Effector memory CD8-positive, alpha-beta T cell (primary cell): ENCODE data around the gene ANXA2.

Experiments
- ATAC-seq: fragments of 150-1000 bp; cut with Tn5 transposase; replicated peaks from 2 replicates; pipeline ENCODE4 v1.10.0; 2021; ENCODE audit warnings: mild to moderate bottlenecking, moderate library complexity
- DNase-seq, 3 experiments: peaks; one replicate each; pipeline ENCODE4 v3.0.0; 2021
- H3K27ac Mint-ChIP-seq, 2 donors: one replicate each; pipeline ENCODE4 v1.8.0; 2022; ENCODE audit warnings: mild to moderate bottlenecking in 2 of 2, mixed read lengths in 2 of 2, moderate library complexity in 2 of 2
- H3K27me3 Mint-ChIP-seq, 2 donors: one replicate each; pipeline ENCODE4 v1.8.0; 2022; ENCODE audit warnings: mixed read lengths in 2 of 2
- H3K36me3 Mint-ChIP-seq: one replicate; pipeline ENCODE4 v1.8.0; 2022; ENCODE audit warnings: mild to moderate bottlenecking, moderate library complexity, mixed read lengths; ENCODE audit not compliant: insufficient read depth
- H3K4me1 Mint-ChIP-seq, 2 donors: one replicate each; pipeline ENCODE4 v1.8.0; 2022; ENCODE audit warnings: low read depth in 2 of 2, mixed read lengths in 2 of 2
- H3K4me3 Mint-ChIP-seq, 2 donors: one replicate each; pipeline ENCODE4 v1.8.0; 2022; ENCODE audit warnings: mild to moderate bottlenecking in 2 of 2, mixed read lengths in 2 of 2, moderate library complexity in 2 of 2
- H3K9me3 Mint-ChIP-seq, 2 donors: one replicate each; pipeline ENCODE4 v1.8.0; 2022; ENCODE audit warnings: mixed read lengths in 2 of 2

ANXA2 gene

GRCh38 chr15:60379185-60379524 is 18.6 kb downstream of the ANXA2 start:
- Mint-ChIP-seq H3K27ac (no peak overlapping the region), H3K27me3 (no peaks in the 10 kb centered on the region), H3K9me3 (no peaks in the 10 kb centered on the region), H3K4me3 (no peak overlapping the region), H3K4me1 (peaks cover 10 to 30% of the 10 kb centered on the region in 2 donors), H3K36me3 (peaks cover 61% of the 10 kb centered on the region)
- DNase-seq: no peak
- no peak for ATAC-seq

DNA sequence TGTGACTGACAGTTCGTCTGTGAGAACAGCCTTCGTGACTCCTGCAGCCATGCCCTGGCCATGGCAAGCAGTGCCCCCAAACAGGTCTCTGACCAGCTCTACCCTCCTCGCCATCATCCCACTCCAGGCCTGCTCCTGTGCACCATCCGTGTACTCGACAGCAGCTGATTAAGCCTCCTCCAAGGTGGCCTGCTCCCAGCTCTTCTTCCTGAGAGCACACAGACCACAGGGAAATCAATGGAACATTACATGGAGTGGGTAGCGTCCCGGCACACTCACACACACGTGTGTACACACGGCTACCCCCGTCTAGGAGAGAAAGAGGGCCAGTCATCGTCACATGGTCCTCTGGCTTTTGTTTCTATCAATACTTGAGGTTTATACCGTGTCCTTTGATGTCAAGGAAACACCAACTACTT is 21.1 kb downstream of the ANXA2 start:
- Mint-ChIP-seq H3K27ac (peak overlapping the region; percentile 52 to 68), H3K4me3 (no peak overlapping the region), H3K36me3 (peaks cover 71% of the 10 kb centered on the region), H3K9me3 (no peaks in the 10 kb centered on the region), H3K27me3 (no peaks in the 10 kb centered on the region), H3K4me1 (peaks cover 22% of the 10 kb centered on the region in 2 donors)
- DNase-seq (no peak), ATAC-seq (no peak)

GRCh38 chr15:60375306-60375705 is 22.5 kb downstream of the ANXA2 start:
- Mint-ChIP-seq H3K27ac (peak overlapping the region in 1 of 2 donors; percentile 13), H3K27me3 (no peaks in the 10 kb centered on the region), H3K36me3 (peaks cover 74% of the 10 kb centered on the region), H3K4me1 (peaks cover 19 to 20% of the 10 kb centered on the region in 2 donors), H3K4me3 (no peak overlapping the region), H3K9me3 (no peaks in the 10 kb centered on the region)
- DNase-seq (no peak), ATAC-seq (no peak)

DNA sequence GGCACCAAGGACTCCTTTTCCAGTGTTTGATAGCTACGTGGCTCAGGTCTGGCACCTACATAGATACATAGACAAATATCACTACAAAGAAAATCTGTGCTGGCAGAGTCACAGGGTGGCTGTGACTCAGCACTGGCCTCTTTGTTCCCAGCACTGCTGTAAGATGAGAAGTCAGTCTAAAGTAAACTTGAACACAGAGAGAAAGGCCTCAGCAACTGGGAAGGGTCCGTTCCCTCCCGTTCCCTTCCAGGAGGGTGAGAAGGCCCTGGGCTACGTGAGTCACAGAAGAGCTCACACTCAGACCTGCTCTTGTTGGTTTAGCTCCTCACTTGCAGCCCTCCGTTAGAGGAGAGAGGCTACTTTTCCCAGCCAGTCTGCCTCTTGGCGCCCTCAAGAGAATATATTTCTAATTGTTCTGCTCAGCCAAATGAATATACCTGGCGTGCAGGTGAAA is 23.1 kb downstream of the ANXA2 start:
- ATAC-seq: no peak
- no peak for DNase-seq
- Mint-ChIP-seq H3K27me3 (no peaks in the 10 kb centered on the region), H3K27ac (peak overlapping the region in 1 of 2 donors; percentile 13), H3K4me3 (no peak overlapping the region), H3K9me3 (no peaks in the 10 kb centered on the region), H3K36me3 (peaks cover 72% of the 10 kb centered on the region), H3K4me1 (peaks cover 21 to 22% of the 10 kb centered on the region in 2 donors)

DNA sequence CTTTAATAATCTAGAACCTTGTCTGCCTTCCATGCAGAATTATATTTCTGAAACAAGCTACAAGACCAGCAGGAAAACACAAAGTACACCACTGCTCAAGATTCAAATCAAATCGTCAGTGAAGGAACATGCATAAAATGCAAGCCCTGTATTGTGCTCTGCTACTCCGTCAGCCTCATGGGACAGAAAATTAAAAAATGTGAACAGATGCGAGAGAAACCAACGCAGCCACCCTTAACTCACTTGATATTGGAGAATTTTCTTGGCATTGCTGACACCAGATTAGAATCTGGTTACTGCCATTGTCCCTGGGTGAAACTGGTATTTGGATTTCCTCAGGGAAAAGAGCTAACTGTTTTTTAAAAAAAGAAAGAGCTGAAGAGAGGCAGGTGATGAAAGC is 23.6 kb downstream of the ANXA2 start:
- DNase-seq: no peak
- H3K27ac Mint-ChIP-seq: peak overlapping the region; percentile 67 to 74

DNA sequence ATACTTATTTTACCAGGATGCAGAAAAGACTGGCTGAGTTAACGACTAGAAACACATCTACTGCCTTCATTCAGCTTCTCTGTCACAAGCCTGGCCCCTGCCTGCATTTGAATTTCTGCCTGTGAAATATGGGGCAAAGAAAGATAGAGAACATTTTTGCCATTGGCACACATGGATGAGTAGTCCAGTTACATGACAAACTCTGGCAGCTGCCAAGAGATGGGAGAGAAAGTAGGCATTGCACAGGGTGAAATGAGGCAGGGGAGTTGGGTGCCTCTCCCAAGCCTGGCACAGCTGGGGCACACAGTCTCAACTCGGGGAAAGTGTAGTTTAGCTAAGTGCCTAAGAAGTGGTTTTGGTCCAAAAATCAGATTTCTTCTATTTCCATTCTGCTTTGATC is 24.0 kb downstream of the ANXA2 start:
- Mint-ChIP-seq H3K27ac (peak overlapping the region; percentile 67 to 74), H3K36me3 (peaks cover 66% of the 10 kb centered on the region), H3K4me3 (no peak overlapping the region), H3K9me3 (no peaks in the 10 kb centered on the region), H3K4me1 (peaks cover 21 to 26% of the 10 kb centered on the region in 2 donors), H3K27me3 (no peaks in the 10 kb centered on the region)
- no peak for DNase-seq
- ATAC-seq: no peak

More for the DNA sequence above, 23.6 kb downstream of the ANXA2 start:
- no peak overlapping the region for H3K4me3 Mint-ChIP-seq
- H3K27me3 Mint-ChIP-seq: no peaks in the 10 kb centered on the region
- H3K4me1 Mint-ChIP-seq: peaks cover 21 to 24% of the 10 kb centered on the region in 2 donors
- no peaks in the 10 kb centered on the region for H3K9me3 Mint-ChIP-seq
- no peak for ATAC-seq
- peaks cover 70% of the 10 kb centered on the region for H3K36me3 Mint-ChIP-seq

DNA sequence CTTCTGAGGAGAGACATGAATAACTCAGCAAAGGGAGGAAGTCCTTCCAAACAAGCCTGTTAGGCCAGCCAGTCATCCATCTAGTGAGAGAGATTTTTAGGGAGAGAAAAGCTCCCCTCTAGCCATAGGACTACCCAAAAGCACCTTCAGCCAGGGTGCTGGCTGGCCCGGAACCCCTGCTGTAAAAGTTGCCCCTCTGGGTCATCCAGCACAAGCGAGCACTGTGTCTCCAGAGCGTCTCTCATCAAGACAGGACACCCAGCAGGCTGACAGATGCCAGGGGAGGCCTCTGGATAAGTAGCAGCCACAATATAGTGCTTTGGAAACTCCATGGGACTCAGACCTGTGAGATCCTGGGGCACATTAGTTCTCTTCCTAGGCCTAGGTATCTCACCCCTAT is 24.5 kb downstream of the ANXA2 start:
- Mint-ChIP-seq H3K9me3 (no peaks in the 10 kb centered on the region), H3K27me3 (no peaks in the 10 kb centered on the region), H3K27ac (peak overlapping the region; percentile 67 to 74), H3K4me1 (peaks cover 21 to 26% of the 10 kb centered on the region in 2 donors), H3K4me3 (no peak overlapping the region), H3K36me3 (peaks cover 61% of the 10 kb centered on the region)
- no peak for ATAC-seq
- DNase-seq: no peak

- no peaks in the 10 kb centered on the region for H3K27me3 Mint-ChIP-seq
- no peak for DNase-seq
- peaks cover 60% of the 10 kb centered on the region for H3K36me3 Mint-ChIP-seq
- H3K27ac Mint-ChIP-seq: peak overlapping the region; percentile 67 to 74
- no peak for ATAC-seq
- peaks cover 21 to 26% of the 10 kb centered on the region in 2 donors for H3K4me1 Mint-ChIP-seq
- no peak overlapping the region for H3K4me3 Mint-ChIP-seq
- no peaks in the 10 kb centered on the region for H3K9me3 Mint-ChIP-seq
These were observed 25.0 kb downstream of the ANXA2 start for GRCh38 chr15:60372756-60373155.

GRCh38 chr15:60372227-60372626 is 25.6 kb downstream of the ANXA2 start:
- Mint-ChIP-seq H3K27ac (peak overlapping the region in 1 of 2 donors; percentile 74), H3K27me3 (no peaks in the 10 kb centered on the region), H3K9me3 (no peaks in the 10 kb centered on the region), H3K36me3 (peaks cover 58% of the 10 kb centered on the region), H3K4me3 (no peak overlapping the region), H3K4me1 (peaks cover 21 to 26% of the 10 kb centered on the region in 2 donors)
- ATAC-seq: no peak
- DNase-seq: no peak

- no peak overlapping the region for H3K4me3 Mint-ChIP-seq
- no peaks in the 10 kb centered on the region for H3K27me3 Mint-ChIP-seq
- no peak for DNase-seq
- peaks cover 21 to 25% of the 10 kb centered on the region in 2 donors for H3K4me1 Mint-ChIP-seq
- H3K27ac Mint-ChIP-seq: peak overlapping the region; percentile 59 to 75
- H3K36me3 Mint-ChIP-seq: peaks cover 56% of the 10 kb centered on the region
- no peaks in the 10 kb centered on the region for H3K9me3 Mint-ChIP-seq
- no peak for ATAC-seq
These were observed 26.4 kb downstream of the ANXA2 start for GRCh38 chr15:60371175-60372051.

GRCh38 chr15:60370869-60371136 is 27.0 kb downstream of the ANXA2 start:
- H3K36me3 Mint-ChIP-seq: peaks cover 54% of the 10 kb centered on the region
- H3K4me3 Mint-ChIP-seq: no peak overlapping the region
- no peaks in the 10 kb centered on the region for H3K27me3 Mint-ChIP-seq
- no peak for ATAC-seq
- no peak for DNase-seq
- H3K4me1 Mint-ChIP-seq: peaks cover 19 to 23% of the 10 kb centered on the region in 2 donors
- H3K9me3 Mint-ChIP-seq: no peaks in the 10 kb centered on the region
- H3K27ac Mint-ChIP-seq: peak overlapping the region; percentile 59 to 75

DNA sequence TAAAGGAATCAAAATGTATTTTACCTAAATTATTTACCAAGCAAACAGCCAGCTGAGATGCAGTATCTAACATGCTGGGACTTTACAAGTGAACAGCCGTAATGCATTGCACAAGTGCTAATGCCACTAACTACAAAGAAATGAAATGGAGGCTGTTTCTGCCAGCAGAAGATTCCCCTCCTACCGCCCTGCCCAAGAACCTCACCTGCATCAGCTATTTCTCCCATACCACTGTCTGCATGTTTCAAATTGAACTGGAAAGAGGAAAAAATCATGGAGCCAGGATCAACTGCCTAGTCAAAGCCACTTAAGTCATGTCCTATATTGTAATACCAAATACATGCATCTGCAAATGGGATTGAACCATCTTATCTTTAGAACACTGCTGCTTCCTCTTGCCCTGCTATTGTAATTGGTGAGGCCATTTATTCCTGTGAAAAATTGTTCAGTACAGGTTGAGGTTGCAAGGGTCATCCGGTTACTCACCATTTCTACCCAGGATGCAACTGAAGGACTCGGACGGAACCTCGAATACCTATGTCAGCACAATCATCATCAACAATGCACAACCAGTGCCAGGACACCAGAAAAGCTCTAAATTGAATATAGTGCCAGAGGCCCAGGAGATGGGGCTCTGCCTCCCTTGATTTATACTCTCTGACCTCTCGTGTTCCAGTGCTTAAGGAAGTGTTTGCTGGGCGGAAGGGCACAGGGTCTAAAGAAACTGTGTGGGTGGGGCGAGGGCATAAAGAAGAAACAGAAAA is 27.5 kb downstream of the ANXA2 start:
- DNase-seq: no peak
- no peak for ATAC-seq
- H3K9me3 Mint-ChIP-seq: no peaks in the 10 kb centered on the region
- H3K36me3 Mint-ChIP-seq: peaks cover 48% of the 10 kb centered on the region
- no peak overlapping the region for H3K4me3 Mint-ChIP-seq
- H3K4me1 Mint-ChIP-seq: peaks cover 19 to 23% of the 10 kb centered on the region in 2 donors
- no peaks in the 10 kb centered on the region for H3K27me3 Mint-ChIP-seq
- H3K27ac Mint-ChIP-seq: peak overlapping the region; percentile 59 to 75

DNA sequence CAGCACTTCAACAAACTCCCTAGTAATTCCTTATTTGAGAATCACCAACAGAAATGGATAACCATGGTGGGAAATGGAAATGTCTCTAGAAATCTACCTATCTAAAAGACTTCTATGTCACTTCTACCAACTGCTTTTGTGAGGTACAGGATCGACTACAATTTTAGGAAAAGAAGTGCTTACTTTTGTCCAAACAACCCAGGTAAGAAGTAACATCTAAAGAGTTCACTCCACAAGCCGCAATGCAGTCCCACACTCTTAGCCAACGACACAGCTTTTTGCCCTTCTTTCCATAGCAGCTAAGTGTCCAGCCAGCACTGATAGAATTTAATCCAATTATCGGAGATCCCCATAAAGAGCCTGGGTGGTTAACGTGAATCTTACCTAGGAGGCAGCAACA is 28.1 kb downstream of the ANXA2 start:
- H3K9me3 Mint-ChIP-seq: no peaks in the 10 kb centered on the region
- no peaks in the 10 kb centered on the region for H3K27me3 Mint-ChIP-seq
- no peak for ATAC-seq
- H3K36me3 Mint-ChIP-seq: peaks cover 48% of the 10 kb centered on the region
- no peak overlapping the region for H3K4me3 Mint-ChIP-seq
- peaks cover 20 to 23% of the 10 kb centered on the region in 2 donors for H3K4me1 Mint-ChIP-seq
- no peak for DNase-seq
- peak overlapping the region in 1 of 2 donors; percentile 75 for H3K27ac Mint-ChIP-seq

- H3K27ac Mint-ChIP-seq: peak overlapping the region in 1 of 2 donors; percentile 19
- no peak for ATAC-seq
- peaks cover 11 to 25% of the 10 kb centered on the region in 2 donors for H3K4me1 Mint-ChIP-seq
- H3K9me3 Mint-ChIP-seq: no peaks in the 10 kb centered on the region
- peaks cover 43% of the 10 kb centered on the region for H3K36me3 Mint-ChIP-seq
- no peak overlapping the region for H3K4me3 Mint-ChIP-seq
- no peaks in the 10 kb centered on the region for H3K27me3 Mint-ChIP-seq
- DNase-seq: no peak
These were observed 33.2 kb downstream of the ANXA2 start for GRCh38 chr15:60364612-60364924.
